ENCODE data around the gene FHDC1.

The FHDC1 gene

GRCh38 chr4:153005899-153006381 lies 69.8 kb downstream of the FHDC1 start:
- DNase-seq (ENCODE audit: low read depth) = no peak

GRCh38 chr4:153008578-153009199 lies 72.6 kb downstream of the FHDC1 start:
- no peak for DNase-seq (ENCODE audit: low read depth)

DNA sequence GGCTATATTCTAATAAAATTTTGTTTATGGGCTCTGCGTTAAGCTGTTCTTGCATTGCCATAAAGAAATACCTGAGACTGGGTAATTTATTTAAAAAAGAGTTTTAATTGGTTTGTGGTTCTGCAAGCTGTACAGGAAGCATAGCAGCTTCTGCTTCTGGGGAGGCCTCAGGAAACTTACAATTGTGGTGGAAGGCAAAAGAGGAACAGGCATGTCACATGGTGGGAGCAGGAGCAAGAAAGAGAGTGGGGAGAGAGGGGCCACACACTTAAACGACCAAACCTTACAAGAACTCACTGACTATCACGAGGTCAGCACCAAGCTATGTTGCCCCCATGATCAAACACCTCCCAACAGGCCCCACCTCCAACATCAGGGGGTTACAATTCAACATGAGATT lies 74.0 kb downstream of the FHDC1 start:
- no peak for DNase-seq (ENCODE audit: low read depth)

DNA sequence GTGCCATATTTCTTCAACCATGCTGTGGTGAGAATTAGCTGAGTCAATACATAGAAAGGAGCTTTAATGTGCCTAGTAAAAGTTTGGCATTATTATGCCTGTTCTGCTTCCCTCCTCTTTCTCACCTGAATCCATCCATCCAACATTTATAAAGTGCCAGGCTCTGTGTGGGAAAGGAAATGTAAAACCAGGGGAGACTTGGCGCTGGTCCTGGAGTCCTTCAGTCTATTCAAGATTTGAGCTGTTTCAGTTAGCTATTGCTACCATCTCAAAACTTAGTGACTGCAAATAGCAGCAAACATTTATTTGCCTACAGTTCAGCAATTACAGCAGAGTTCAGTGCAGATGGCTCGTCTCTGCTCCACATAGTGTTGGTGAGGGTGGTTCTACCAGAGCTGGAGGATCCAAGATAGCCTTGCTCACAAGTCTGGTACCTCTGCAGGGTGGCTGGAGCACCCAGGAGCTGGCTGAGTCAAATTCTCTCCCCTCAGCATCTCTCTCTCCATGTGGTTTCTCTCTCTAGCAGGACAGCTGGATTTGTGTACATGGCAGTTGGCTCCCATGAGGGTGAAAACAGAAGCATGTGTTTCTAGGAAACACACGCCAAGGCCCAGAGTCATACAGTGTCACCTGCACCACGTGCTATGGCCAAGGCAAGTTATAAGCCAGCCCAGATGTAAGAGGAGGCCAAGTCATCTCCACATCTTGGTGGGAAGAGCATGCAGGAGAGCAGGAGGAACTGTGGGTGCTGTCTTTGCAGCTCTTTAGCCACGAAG lies 77.3 kb downstream of the FHDC1 start:
- DNase-seq (ENCODE audit: low read depth) = no peak

GRCh38 chr4:153014460-153014859 lies 78.3 kb downstream of the FHDC1 start:
- DNase-seq (ENCODE audit: low read depth) = no peak

GRCh38 chr4:153016592-153016991 lies 80.5 kb downstream of the FHDC1 start:
- no peak for DNase-seq (ENCODE audit: low read depth)

DNA sequence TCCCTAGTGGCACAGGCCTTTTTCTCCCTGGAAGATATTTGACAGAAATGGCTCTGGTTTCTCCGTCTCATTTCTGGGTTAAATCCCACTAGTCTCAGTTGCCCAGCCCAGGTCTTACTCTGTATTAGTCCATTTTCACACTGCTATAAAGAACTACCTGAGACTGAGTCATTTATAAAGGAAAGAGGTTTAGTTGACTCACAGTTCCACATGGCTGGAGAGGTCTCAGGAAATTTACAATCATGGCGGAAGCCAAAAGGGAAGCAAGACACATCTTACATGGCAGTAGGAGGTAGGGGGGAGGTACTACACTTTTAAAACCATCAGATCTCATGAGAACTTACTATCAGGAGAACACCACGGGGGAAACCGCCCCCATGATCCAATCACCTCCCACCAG lies 81.9 kb downstream of the FHDC1 start:
- no peak for DNase-seq (ENCODE audit: low read depth)

- DNase-seq (ENCODE audit: low read depth) = no peak
Measured at GRCh38 chr4:153018684-153019083, 82.6 kb downstream of the FHDC1 start.

DNA sequence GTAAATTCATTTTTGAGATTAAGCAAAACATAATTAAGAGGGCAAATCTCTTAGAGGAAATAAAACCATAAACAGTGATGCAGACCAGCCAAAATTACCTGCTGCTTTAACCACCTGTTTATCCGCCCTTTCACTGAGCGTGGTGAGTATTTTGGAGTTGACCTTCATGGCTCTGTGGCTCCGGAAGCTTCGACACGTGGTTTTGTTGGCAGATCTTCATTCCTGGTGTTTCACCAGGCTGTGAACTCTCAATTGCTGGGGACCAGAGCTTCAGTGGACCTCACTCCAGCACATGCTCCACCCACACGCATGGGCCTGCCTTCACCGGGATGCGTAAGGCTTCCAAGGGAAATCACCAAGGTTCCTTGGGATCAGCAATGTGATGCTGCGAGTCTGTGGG lies 83.8 kb downstream of the FHDC1 start:
- no peak for DNase-seq (ENCODE audit: low read depth)

GRCh38 chr4:153020457-153020856 lies 84.3 kb downstream of the FHDC1 start:
- no peak for DNase-seq (ENCODE audit: low read depth)

GRCh38 chr4:153021276-153021675 lies 85.2 kb downstream of the FHDC1 start:
- no peak for DNase-seq (ENCODE audit: low read depth)

GRCh38 chr4:153022241-153022715 lies 86.2 kb downstream of the FHDC1 start:
- no peak for DNase-seq (ENCODE audit: low read depth)

GRCh38 chr4:153023139-153023538 lies 87.0 kb downstream of the FHDC1 start:
- no peak for DNase-seq (ENCODE audit: low read depth)

GRCh38 chr4:153023692-153024394 lies 87.7 kb downstream of the FHDC1 start:
- no peak for DNase-seq (ENCODE audit: low read depth)

- DNase-seq (ENCODE audit: low read depth) = no peak
Measured at GRCh38 chr4:153024466-153024865, 88.3 kb downstream of the FHDC1 start.

DNA sequence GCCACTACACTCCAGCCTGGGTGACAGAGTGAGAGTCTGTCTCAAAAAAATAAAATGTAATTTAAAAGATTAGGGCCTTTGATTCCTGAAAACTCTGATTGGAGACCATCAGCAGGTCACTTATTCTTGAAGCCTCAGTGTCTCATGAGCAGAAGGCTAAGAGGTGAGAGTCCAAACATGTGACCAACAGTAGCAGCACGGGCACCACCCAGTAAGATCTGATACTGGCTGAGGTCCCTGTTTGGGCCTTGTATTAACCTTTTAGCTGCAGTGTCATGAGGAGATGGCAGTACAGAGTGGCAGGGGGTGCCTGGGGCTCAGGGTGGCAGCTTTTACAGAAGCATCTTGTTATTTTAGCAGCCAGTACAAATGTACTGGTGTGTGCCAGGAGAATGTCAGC lies 89.3 kb downstream of the FHDC1 start:
- no peak for DNase-seq (ENCODE audit: low read depth)

GRCh38 chr4:153026591-153027346 lies 90.6 kb downstream of the FHDC1 start:
- DNase-seq (ENCODE audit: low read depth) = no peak

DNA sequence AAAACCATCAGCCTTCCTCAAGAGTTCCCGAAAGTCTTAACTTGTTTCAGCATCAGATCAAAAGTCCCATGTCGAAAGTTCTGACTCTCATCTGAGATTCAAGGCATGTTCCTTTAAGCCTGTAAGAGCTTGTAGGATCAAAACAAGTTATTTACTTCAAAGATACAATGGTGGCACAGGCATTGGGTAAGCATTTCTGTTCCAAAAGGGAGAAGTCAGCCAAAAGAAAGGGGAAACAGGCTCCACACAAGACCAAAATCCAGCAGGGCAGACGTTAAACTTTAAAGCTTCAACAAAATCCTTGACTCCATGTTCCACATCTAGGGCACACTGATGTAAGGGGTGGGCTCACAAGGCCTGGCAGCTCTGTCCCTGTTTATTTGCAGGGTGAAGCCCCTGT lies 91.7 kb downstream of the FHDC1 start:
- no peak for DNase-seq (ENCODE audit: low read depth)

- DNase-seq (ENCODE audit: low read depth) = no peak
Measured at GRCh38 chr4:153028535-153028934, 92.4 kb downstream of the FHDC1 start.

Measured in T follicular helper cell (primary cell).